Heart left ventricle (tissue), 13 donors: ENCODE data around the gene KCNMB2.

Source experiments
- POLR2A ChIP-seq, 2 donors: fragments of 450-650 bp; IDR thresholded peaks; one replicate each; pipeline ENCODE4 v1.6.1; 2017; ENCODE audit warnings: antibody characterized with exemption in 2 of 2, mild to moderate bottlenecking in 2 of 2, moderate library complexity in 2 of 2
- TF ChIP-seq, protein P1 (sequence below), 12 donors: fragments of 200-600 bp; sonication (generic) in 4 of 12; IDR thresholded peaks; one replicate each; pipeline versions ENCODE4 v1.5.0 to v1.8.0; 2018 to 2022; ENCODE audit warnings: antibody characterized with exemption in 12 of 12, mild to moderate bottlenecking in 5 of 12
- donor health status: ischemic (EF 13 %, LVEDD 7.1; RV severe dilation, severe dysfunction).
- donor health status: DM: no; HTN: yes; CAD: no.
- donor health status: DM: no; HTN: no; CAD: no.
- donor health status: ischemic (EF 25% LVEDD 6.9; RV normal size, moderate dysfunction).
- donor health status: ischemic (EF 25% LVEDD 5.7; RV mildly dilated, moderate dysfunction).
- donor health status: ischemic (EF 35%, LVEDD 5.7; RV mildly dilated, moderate dysfunction).
- donor health status: nonischemic (EF 11% LVEDD 7.7; RV severe dilation, severe dysfunction).
- donor health status: DM: yes; HTN: yes; CAD: no.
- donor health status: PGD.
- donor health status: ischemic (EF 29% LVEDD 5.4; RV normal size, mild dysfunction).
- donor health status: nonischemic (EF 23%, LVEDD 6.1; RV moderate dilation, normal function).

DNA sequence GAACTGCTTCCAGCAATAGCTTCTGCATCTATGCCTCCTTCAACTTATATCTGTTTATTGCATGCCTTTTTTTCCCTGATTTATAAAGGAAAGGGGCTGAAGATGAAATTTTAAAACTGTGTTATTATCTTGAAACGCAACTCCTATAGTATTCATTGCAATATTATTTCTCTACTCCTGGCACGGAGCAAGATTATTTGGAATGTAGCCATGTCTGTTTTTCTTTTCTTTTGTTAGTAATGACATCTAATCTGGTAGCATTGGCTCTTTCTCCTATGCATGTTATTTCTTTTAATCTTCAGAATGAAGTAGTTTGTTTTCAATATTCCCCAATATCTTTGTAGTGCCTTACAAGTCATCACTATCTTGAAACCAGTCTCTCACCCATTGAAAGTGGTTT, 33.6 kb downstream of the KCNMB2 start:
- no peak for TF ChIP-seq POLR2A (IDR thresholded peaks at IDR 0.05)
- TF ChIP-seq, protein P1, sequence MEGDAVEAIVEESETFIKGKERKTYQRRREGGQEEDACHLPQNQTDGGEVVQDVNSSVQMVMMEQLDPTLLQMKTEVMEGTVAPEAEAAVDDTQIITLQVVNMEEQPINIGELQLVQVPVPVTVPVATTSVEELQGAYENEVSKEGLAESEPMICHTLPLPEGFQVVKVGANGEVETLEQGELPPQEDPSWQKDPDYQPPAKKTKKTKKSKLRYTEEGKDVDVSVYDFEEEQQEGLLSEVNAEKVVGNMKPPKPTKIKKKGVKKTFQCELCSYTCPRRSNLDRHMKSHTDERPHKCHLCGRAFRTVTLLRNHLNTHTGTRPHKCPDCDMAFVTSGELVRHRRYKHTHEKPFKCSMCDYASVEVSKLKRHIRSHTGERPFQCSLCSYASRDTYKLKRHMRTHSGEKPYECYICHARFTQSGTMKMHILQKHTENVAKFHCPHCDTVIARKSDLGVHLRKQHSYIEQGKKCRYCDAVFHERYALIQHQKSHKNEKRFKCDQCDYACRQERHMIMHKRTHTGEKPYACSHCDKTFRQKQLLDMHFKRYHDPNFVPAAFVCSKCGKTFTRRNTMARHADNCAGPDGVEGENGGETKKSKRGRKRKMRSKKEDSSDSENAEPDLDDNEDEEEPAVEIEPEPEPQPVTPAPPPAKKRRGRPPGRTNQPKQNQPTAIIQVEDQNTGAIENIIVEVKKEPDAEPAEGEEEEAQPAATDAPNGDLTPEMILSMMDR (IDR thresholded peaks at IDR 0.05) = no peak
